Keratinocyte (primary cell): ENCODE results near the gene NSG1.

Experiments used
- EZH2 ChIP-seq: IDR thresholded peaks from one replicate; pipeline ENCODE4 v1.6.1; 2012; ENCODE audit warnings: inconsistent platforms, mild to moderate bottlenecking, low read length, moderate library complexity
- TF ChIP-seq, protein P1 (sequence below), 3 experiments: IDR thresholded peaks in 1 of 3; conservative IDR thresholded peaks in 1 of 3; optimal IDR thresholded peaks in 1 of 3; 2 replicates in 2 of 3; 3 replicates in 1 of 3; pipeline versions ENCODE3 to v1.5.1; 2011; ENCODE audit warnings: low read length in 3 of 3, mild to moderate bottlenecking in 3 of 3, moderate library complexity in 2 of 3, control low read depth in 1 of 3, inconsistent platforms in 1 of 3; ENCODE audit not compliant: insufficient read depth in 2 of 3; ENCODE audit errors: extremely low read depth in 1 of 3

- TF ChIP-seq, protein P1, sequence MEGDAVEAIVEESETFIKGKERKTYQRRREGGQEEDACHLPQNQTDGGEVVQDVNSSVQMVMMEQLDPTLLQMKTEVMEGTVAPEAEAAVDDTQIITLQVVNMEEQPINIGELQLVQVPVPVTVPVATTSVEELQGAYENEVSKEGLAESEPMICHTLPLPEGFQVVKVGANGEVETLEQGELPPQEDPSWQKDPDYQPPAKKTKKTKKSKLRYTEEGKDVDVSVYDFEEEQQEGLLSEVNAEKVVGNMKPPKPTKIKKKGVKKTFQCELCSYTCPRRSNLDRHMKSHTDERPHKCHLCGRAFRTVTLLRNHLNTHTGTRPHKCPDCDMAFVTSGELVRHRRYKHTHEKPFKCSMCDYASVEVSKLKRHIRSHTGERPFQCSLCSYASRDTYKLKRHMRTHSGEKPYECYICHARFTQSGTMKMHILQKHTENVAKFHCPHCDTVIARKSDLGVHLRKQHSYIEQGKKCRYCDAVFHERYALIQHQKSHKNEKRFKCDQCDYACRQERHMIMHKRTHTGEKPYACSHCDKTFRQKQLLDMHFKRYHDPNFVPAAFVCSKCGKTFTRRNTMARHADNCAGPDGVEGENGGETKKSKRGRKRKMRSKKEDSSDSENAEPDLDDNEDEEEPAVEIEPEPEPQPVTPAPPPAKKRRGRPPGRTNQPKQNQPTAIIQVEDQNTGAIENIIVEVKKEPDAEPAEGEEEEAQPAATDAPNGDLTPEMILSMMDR (optimal IDR thresholded peaks at IDR 0.05 in 1 of 3, IDR thresholded peaks at IDR 0.05 in 1 of 3, conservative IDR thresholded peaks at IDR 0.05 in 1 of 3; ENCODE audit: extremely low read depth in 1 of 3, insufficient read depth in 2 of 3, low read length in 3 of 3), result no peak
- TF ChIP-seq EZH2, result no peak
These were observed 21.9 kb downstream of the NSG1 start for GRCh38 chr4:4408576-4409335.
